HK-2 (cell line): ENCODE results near the gene ENGASE.

Source experiments
- DNase-seq: peaks from one replicate; pipeline ENCODE4 v3.0.0-alpha.2; 2018; ENCODE audit not compliant: unreplicated experiment

ENGASE gene

GRCh38 chr17:79114458-79115301, 40.1 kb downstream of the ENGASE start:
- DNase-seq, result no peak

- DNase-seq, result no peak
Measured at GRCh38 chr17:79115487-79115886, 40.9 kb downstream of the ENGASE start.

DNA sequence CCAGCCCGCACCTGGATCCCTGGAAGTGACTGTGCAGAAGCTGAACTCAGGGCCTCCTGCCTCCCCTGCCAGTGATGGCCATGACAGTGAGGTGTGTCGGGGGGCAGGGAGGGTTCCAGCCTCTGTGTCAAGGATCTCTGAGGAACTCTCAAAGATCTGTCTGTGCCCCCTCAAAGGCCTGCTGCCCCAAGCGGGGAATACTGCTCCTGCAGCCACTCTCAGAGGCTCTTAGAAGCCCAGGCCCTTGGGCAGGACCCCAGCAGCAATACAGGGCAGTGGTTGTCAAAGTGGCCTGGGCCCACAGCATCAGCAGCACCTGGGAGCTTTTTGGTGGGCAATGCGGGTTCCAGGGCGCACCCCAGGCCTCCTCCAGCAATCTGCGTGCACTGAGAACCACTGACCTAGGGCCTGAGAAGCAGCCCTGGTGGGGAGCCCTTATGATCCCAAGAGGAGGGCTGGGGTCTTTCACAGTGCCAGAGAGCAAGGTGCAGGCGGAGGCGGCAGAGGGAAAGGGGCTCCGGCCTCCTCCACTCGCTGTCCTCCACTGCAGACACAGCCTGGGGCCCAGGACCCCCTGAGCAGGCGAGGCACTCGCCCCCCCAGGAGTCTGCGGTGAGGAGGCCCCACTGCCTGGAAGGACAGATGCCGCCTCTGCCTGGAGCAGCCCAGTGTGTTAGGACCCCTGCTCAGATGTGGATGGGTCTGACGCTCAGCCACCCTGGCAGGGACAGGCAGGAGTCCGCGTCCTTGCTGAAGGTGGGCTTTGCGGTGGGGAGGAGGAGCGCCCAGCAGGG, 42.1 kb downstream of the ENGASE start:
- DNase-seq, result no peak

DNA sequence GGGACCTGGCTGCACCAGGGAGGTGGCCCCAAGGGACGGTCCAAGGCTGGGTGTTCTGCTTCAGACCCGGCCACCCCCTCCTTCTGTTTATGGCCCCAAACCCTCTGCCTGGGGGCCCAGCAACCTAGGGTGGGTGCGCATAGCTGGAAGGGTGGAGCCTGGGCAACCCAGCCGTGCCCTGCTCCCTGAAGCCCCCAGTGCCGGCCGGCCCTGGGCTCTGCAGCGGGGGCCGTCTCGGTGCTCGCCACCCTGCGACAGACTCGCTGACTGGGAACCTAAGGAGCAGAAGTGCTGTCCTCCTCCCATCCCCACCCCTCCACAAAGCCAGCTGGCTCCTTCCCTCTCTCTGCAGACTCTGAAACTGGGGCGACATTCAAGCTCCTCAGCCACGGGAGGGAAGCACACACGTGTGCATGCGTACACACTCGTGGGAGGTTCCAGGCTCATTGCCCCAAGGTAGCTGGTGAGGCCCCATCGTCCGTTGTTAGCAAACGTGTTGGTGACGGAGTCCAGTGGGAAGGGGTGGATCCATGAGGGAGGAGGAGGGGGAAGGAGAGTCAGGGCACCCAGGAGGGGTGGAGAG, 43.4 kb downstream of the ENGASE start:
- no peak for DNase-seq

DNA sequence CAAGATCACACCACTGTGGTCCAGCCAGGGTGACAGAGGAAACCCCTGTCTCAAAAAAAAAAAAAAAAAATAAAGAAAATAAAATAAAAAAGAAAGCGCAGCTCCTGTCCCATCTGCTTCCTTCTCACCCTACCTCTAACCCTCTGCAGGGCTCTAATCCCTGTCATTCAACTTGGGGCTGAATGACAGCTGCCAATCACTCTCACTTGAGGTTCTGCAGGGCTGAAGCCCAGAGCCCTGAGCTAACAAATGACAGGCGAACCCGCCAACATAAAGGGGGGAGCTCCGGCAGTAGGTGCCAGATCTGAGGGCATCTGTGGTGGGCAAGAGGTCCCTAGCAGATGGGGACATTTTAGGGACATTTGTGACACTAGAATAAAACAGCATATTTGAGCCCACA, 44.3 kb downstream of the ENGASE start:
- DNase-seq, result no peak

DNA sequence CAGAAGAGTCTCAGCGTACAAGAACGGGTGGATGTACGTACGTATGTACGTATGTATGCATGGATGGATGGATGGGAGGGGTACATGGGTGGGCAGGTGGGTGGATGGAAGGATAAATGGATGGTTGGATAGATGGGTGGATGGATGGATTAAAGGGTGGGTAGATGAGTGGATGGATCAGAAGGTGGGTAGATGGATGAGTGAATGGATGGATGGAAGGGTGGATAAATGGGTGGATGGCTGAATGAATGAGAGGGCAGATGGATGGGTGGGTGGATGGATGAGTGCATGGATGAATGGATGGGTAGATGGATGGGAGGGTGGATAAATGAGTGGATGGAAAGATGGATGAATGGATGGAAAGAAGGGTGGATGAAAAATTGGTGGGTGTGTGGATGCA, 45.6 kb downstream of the ENGASE start:
- DNase-seq, result no peak

DNA sequence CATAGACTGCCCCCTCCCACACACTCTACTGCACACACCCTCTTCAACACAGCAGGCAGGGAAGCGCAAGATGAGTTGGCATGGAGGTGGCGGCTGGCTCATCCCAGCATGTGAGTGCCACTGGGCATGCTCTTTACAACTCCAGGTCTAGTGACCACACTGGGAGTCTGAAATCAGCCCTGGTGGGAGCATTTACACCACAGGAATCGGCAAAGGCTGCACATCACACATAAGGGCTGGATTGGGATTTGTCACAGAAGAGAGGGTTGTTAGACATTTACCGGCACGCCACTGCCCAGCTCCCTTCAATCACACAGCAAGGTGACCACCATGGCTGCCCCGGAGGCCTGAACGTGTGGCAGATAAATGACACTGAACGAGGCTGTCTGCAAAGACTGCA, 49.4 kb downstream of the ENGASE start:
- DNase-seq, result no peak

DNA sequence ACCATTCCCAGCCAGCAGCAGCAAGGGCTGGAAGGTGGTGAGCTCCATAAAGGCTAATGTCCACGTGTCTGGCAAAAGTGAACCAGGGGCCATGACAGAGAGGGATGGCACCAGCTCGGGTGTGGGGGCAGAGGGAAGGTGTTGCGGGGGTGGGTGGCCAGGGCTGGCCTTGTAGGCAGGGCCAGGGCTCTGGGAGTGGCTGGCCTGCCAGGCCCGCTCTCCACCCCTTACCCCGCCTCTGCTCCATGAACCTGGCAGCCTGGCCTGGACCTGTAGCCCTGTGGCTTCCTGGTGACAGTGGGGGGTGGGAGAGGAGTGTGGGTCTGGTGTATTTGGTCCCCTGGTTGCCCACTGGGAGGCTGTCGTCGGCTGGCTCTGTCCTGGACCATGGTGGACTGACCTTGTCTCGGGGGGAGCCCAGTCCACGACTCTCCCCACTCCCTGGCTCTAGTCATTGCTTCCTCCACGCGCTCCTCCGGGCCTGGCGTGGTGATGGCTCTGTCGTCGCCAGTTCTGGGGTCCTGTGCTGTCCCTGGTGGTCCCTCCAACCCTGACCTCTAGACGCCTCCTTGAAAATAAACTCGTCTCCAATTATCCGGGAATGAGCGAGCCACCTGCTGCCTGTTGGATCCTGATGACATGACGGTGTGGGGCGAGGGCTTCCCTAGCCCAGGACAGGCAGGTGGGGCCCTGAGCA, 50.0 kb downstream of the ENGASE start:
- no peak for DNase-seq

DNA sequence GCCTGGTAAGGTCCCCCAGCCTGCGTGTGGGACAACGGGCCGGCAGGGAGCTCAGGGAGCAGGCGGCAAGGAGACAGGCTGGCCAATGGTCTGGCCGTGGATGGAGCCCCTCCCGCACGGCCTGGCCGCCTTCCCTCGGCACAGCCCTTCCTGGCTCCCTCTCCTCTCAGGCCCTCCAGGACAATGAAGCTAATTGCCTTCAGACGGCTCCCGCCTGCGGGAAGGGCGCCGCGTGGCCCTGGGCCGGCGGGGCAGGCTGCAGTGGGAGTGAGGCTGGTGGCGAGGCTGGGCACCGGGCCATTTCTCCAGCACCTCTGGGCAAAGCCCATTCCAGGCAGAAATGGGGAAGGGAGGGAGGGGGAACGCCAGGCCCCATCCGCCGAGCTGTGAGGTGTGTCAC, 50.9 kb downstream of the ENGASE start:
- no peak for DNase-seq

DNA sequence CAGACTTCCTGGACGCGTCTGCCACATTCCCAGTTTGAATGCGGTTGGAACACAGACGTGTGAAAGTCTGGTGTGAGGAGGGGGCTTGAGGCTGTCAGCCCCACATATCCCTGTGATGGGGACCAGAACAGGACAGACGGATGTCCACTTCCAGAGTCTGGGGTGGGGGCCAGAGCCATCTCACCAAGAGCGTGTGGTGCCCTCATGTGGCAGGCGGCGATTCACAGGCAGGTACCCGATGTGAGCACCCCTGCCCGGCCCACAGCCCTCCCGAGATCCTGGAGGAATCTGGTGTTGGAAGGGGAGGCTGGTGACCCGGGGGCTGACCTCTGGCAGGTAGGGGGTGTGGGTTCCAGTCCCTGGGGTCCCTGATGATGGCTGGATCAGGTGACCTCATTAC, 51.5 kb downstream of the ENGASE start:
- DNase-seq, result no peak

GRCh38 chr17:79127534-79128135, 53.0 kb downstream of the ENGASE start:
- no peak for DNase-seq

- DNase-seq, result no peak
Measured at GRCh38 chr17:79129523-79129922, 54.9 kb downstream of the ENGASE start.

DNA sequence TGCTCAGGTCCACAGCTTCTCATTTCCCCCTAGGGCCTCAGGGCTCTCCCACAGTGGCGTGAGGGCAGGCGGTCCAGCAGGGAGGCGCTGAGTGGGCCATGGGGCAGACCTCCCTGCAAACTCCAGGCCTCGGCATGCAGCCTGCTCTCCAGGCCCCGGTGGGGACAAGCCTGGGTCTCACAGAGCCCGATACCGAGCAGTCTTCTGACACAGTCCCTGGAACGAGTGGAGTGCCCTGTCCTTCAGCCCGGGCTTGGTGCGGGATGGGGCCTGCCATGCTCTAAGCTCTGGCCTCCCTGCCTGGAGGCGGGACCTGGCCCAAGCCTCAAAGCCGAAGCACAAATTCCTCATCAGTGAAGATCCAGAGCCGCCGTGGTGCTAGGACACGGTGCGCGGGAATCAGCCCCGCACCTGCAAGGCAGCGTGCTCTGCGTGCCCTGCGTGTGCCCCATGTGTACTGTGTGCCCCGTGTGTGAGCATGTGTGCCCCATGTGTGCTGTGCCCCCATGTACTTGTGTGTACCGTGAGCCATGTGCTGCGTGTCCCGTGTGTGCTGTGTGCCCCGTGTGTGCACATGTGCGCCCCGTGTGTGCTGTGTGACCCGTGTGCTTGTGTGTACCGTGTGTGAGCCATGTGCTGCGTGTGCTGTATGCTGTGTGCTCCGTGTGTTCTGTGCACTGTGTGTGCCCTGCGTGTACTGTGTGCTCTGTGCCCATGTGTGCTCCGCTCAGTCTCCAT, 56.1 kb downstream of the ENGASE start:
- DNase-seq, result no peak

DNA sequence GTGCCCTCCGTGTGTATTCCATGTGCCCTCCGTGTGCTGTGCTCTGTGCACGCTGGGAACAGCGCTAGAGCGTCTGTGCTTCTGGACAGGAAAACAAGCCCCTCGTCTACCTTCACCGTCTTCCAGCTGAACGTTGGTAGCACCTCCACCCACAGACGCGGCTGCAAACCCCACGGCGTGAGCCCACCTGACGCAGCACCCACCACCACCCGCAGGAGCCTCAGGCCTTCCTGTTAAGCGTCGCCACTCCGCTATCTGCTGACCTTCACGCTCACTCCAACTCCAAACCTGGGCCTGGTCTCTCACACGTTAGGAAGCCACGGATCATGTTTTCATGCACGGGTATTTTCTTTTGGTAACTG, 56.6 kb downstream of the ENGASE start:
- no peak for DNase-seq

DNA sequence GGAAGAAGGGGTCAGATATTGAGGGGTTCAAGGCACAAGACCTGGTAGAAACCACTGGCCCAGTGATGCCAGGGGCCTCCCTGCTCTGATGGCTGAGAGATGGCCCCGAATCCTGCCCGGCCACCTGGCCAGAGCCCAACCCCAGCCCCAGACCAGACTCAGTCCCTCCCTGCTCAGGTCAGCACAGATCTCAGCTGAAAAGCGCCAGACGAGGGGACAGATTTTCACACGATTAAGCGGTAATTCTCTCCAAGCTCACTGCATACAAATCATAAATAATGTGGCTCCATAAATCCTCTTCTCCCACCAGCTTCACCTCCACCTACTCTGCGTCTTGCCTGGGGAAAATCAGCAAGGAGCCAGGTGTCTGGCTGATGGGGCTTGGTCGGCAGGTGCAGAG, 57.1 kb downstream of the ENGASE start:
- no peak for DNase-seq

- DNase-seq, result no peak
Measured at GRCh38 chr17:79132271-79133064, 57.8 kb downstream of the ENGASE start.

- no peak for DNase-seq
Measured at GRCh38 chr17:79133214-79133613, 58.6 kb downstream of the ENGASE start.

DNA sequence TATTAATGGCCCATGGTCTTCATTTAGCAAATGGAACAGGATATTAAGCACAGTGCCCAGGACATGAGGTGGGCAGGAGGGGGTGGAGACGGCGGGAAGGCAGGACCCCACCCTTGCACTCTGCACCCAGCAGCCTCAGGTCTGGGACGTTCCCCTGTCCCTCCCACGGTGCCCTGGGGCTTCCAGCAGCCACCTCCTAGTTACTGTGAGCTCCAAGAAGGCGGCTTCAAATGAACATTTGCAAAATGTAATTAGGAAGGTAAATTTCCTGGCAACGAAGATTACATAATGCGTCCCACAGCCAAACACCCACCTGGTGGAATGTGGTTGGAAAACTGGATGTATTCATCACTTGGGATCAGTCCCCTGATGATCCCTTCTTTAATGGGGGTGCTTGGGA, 59.4 kb downstream of the ENGASE start:
- no peak for DNase-seq

- DNase-seq, result no peak
Measured at GRCh38 chr17:79135011-79135410, 60.4 kb downstream of the ENGASE start.
